Measurements from ENCODE around the gene KRTAP10-7.

DNA sequence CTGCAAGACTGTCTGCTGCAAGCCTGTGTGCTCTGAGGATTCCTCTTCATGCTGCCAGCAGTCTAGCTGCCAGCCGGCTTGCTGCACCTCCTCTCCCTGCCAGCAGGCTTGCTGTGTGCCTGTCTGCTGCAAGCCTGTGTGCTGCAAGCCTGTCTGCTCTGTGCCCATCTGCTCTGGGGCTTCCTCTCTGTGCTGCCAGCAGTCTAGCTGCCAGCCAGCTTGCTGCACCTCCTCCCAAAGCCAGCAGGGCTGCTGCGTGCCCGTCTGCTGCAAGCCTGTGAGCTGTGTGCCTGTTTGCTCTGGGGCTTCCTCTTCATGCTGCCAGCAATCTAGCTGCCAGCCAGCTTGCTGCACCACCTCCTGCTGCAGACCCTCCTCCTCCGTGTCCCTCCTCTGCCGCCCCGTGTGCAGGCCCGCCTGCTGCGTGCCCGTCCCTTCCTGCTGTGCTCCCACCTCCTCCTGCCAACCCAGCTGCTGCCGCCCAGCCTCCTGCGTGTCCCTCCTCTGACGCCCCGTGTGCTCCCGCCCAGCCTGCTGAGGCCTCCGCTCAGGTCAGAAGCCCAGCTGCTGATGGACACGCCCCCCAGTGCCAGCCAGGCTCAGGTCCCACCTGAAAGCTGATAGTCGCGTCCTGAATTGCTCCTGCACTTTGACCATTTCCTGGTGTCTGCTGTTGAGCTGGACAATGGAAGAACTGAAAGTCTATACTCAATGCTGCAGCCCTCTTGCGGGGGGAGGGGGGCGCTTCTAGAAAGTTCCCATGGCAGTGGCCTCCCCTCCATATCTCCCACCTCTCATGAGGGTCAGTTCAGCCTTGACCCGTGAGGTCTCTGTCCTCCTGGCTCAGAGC, 25.7 kb upstream of the KRTAP10-7 start:
- TF ChIP-seq EZH2 (IDR thresholded peaks at IDR 0.05; ENCODE audit: insufficient read depth, low read length) = no peak
- TF ChIP-seq, protein P1, sequence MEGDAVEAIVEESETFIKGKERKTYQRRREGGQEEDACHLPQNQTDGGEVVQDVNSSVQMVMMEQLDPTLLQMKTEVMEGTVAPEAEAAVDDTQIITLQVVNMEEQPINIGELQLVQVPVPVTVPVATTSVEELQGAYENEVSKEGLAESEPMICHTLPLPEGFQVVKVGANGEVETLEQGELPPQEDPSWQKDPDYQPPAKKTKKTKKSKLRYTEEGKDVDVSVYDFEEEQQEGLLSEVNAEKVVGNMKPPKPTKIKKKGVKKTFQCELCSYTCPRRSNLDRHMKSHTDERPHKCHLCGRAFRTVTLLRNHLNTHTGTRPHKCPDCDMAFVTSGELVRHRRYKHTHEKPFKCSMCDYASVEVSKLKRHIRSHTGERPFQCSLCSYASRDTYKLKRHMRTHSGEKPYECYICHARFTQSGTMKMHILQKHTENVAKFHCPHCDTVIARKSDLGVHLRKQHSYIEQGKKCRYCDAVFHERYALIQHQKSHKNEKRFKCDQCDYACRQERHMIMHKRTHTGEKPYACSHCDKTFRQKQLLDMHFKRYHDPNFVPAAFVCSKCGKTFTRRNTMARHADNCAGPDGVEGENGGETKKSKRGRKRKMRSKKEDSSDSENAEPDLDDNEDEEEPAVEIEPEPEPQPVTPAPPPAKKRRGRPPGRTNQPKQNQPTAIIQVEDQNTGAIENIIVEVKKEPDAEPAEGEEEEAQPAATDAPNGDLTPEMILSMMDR (IDR thresholded peaks at IDR 0.05; ENCODE audit: insufficient read depth, low read depth, low read length) = no peak

Data from astrocyte (in vitro differentiated cells and primary cell).